NT2/D1 (cell line): ENCODE measurements around the gene EID2B.

Experiments
- SUZ12 ChIP-seq: IDR thresholded peaks from 2 replicates; pipeline ENCODE4 v1.6.1; 2011; ENCODE audit not compliant: insufficient read length, insufficient read depth; ENCODE audit errors: extremely low read depth
- YY1 ChIP-seq: IDR thresholded peaks from 2 replicates; pipeline ENCODE4 v1.6.1; 2011; ENCODE audit not compliant: insufficient read length, insufficient read depth

DNA sequence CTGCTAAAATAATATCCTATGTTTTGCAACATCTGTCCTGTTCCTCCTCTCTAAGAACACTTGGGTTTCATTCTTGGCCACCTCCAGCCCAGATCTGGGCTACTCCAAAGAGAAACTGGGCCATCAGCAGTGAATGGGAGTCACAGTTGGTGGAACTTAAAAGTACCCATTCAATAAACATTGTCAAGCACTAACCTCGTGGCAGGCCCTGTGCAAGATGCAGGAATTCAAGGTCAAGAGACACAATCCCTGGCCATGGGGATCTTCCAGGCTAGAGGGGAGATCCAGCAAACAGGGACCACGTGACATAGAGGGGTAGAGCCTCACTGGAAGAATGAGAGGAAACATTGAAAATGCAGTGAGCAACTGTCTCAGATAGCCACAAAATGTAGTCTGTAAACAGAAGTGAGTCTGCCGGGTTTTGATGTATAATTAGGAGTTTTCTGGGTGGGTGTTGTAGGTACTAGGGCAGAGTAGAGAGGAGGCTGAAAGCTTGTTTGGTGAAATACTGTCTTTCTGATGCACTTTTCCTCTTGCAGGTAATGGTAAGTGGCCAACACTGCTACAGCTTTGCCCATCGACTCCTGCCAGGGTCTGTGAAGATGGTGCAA, 22.2 kb upstream of the EID2B start:
- TF ChIP-seq YY1 (no peak), SUZ12 (no peak)
